ENCODE data around the gene ID1.
A peak's percentile ranks its signal among the peaks of the same experiment; 100 is the strongest.
"Not testable (repeated sequence)": the region's sequence is repeated elsewhere in the genome, so short reads cannot be mapped to it uniquely, and the experiment has no call there.

ID1 gene

GRCh38 chr20:31568773-31569162 is 36.3 kb upstream of the ID1 start:
- H3K4me3 ChIP-seq (ENCODE audit: low read length) = no peak overlapping the region
- peaks cover 7% of the 10 kb centered on the region for H3K36me3 ChIP-seq (ENCODE audit: control insufficient read depth, insufficient read depth, low read length)
- no peak overlapping the region for H3K27ac ChIP-seq (ENCODE audit: low read depth, low read length)
- H3K27me3 ChIP-seq (ENCODE audit: control insufficient read depth, insufficient read depth, low read length) = no peaks in the 10 kb centered on the region
- peaks cover 6% of the 10 kb centered on the region for H3K4me1 ChIP-seq (ENCODE audit: control insufficient read depth, insufficient read depth, low read length)
- H3K9ac ChIP-seq (ENCODE audit: low read length) = no peak overlapping the region

DNA sequence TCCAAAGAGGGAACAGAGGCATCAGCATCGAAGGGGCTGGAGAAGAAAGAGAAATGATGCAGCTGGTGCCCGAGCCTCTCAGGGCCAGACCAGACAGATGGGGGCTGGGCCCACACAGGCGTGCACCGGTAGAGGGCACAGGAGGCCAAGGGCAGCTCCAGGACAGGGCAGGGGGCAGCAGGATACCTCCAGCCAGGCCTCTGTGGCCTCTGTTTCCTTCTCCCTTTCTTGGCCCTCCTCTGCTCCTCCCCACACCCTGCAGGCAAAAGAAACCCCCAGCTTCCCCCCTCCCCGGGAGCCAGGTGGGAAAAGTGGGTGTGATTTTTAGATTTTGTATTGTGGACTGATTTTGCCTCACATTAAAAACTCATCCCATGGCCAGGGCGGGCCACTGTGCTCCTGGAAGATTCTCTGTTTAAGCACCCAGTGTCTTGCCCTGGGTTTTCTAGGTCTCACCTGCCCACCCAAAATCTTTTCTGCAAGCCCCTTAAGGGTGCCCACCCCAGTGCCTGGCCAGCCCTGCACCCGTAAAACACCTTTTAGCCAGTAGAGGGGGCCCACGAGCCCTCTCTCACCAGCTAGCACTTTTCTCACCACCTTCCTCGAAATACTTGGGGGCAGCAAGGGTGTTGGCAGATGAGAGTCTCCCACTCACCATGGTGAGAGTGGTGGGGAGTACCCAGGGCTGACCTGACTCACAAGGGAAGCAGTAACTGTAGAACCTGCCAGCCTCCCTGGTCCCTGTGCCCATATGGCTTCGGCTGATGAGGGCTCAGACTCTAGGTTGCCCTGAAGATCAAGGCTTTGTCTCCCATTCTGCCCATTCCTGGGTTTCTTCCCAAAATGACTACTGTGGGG is 35.7 kb upstream of the ID1 start:
- Histone ChIP-seq H3K4me3 (ENCODE audit: low read length) (no peak overlapping the region), H3K36me3 (ENCODE audit: control insufficient read depth, insufficient read depth, low read length) (peaks cover 7% of the 10 kb centered on the region), H3K27ac (ENCODE audit: low read depth, low read length) (peak overlapping the region; percentile 46), H3K9ac (ENCODE audit: low read length) (no peak overlapping the region), H3K27me3 (ENCODE audit: control insufficient read depth, insufficient read depth, low read length) (no peaks in the 10 kb centered on the region), H3K4me1 (ENCODE audit: control insufficient read depth, insufficient read depth, low read length) (peaks cover 6% of the 10 kb centered on the region)

GRCh38 chr20:31570021-31570463 is 35.0 kb upstream of the ID1 start:
- no peak overlapping the region for H3K4me3 ChIP-seq (ENCODE audit: low read length)
- no peak overlapping the region for H3K27ac ChIP-seq (ENCODE audit: low read depth, low read length)
- no peaks in the 10 kb centered on the region for H3K27me3 ChIP-seq (ENCODE audit: control insufficient read depth, insufficient read depth, low read length)
- H3K36me3 ChIP-seq (ENCODE audit: control insufficient read depth, insufficient read depth, low read length) = peaks cover 7% of the 10 kb centered on the region
- peaks cover 6% of the 10 kb centered on the region for H3K4me1 ChIP-seq (ENCODE audit: control insufficient read depth, insufficient read depth, low read length)
- no peak overlapping the region for H3K9ac ChIP-seq (ENCODE audit: low read length)

DNA sequence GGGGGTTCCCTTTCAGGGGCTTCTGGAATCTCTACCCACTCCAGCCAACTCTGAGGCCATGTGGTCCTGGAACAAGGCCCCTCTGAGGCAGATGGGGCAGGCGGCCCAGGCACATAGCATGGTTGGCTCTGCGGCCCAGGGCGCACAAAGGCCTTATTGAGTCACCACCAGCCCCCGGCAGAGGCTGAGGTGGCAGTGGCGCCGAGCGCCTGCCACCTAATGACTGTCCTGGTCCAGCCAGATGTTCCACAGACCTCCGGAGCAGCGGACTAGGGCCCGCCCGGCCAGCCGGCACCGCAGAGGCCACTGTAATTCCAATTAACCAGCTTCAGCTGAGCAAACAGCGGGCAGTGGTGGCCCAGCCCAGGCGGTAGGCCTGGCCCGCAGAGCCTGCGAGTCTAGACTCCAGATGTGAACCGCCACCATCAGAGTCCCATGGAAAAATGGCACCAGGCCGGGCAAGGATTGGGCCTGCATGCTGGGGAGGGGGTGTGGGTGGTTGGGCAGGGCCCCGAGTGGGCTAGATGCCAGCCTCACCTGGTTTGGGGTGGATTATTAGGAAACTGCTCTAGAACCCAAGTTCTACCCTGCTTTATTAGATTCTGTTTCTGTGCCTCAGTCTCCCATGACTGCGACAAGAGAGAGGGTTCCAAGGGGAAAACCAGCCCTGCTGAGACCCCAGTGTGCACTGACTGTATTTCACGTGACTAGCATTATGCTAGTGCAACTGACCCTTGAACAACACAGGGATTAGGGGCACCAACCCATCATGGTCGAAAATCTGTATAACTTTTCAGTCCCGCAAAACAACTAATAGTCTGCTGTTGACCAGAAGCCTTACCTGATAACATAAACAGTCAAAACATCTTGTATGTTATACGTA is 34.1 kb upstream of the ID1 start:
- Histone ChIP-seq H3K36me3 (ENCODE audit: control insufficient read depth, insufficient read depth, low read length) (peaks cover 7% of the 10 kb centered on the region), H3K27me3 (ENCODE audit: control insufficient read depth, insufficient read depth, low read length) (no peaks in the 10 kb centered on the region), H3K4me1 (ENCODE audit: control insufficient read depth, insufficient read depth, low read length) (peaks cover 6% of the 10 kb centered on the region), H3K27ac (ENCODE audit: low read depth, low read length) (peak overlapping the region; percentile 62), H3K9ac (ENCODE audit: low read length) (no peak overlapping the region), H3K4me3 (ENCODE audit: low read length) (no peak overlapping the region)

- Histone ChIP-seq H3K36me3 (ENCODE audit: control insufficient read depth, insufficient read depth, low read length) (peaks cover 4% of the 10 kb centered on the region), H3K27me3 (ENCODE audit: control insufficient read depth, insufficient read depth, low read length) (no peaks in the 10 kb centered on the region), H3K9ac (ENCODE audit: low read length) (peak overlapping the region; percentile 70), H3K4me3 (ENCODE audit: low read length) (peak overlapping the region; percentile 63), H3K27ac (ENCODE audit: low read depth, low read length) (peak overlapping the region; percentile 85), H3K4me1 (ENCODE audit: control insufficient read depth, insufficient read depth, low read length) (peaks cover 6% of the 10 kb centered on the region)
Observed at GRCh38 chr20:31572042-31572700, 32.9 kb upstream of the ID1 start.

DNA sequence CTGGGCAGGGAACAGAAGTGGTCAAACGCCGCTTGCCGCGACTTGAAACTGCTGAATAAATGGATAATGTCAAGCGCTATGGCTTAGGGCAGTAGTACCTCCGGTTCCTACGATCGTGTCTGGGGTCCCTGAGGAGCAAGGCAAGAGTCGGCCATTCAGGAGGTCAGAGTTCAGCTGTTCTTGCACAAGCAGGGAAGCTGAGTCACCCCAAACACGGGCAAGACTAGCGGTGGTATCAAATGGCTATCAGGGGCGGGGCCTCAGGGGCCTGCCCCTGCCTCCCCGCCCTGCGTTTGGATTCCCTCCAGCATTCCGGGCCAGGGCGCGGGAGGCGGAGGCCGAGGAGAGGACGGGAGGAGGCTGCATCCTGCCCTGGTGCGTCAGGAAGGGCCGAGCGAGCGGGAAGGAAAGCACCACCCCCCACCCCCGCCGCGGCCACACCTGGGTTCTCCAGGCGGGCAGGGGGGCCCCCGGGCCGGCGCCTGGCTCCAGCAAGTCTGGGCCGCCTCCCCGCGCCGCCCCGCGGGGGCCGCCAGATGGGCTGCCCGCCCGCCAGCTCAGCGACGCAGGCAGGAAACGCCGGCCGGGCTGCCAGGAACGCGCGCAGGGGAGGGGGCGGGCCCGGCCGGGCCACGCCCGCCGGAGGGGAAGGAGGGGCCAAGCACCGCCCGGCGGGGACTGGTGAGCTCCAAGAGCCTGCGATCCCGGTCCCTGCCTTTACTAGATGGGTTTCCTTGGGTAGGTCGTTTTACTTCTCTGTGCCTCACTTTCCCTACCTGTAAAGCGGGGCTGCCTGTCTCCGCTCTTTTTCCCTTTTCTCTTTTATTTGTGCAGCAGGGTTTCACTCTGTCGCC is 32.2 kb upstream of the ID1 start:
- Histone ChIP-seq H3K36me3 (ENCODE audit: control insufficient read depth, insufficient read depth, low read length) (no peaks in the 10 kb centered on the region), H3K27me3 (ENCODE audit: control insufficient read depth, insufficient read depth, low read length) (no peaks in the 10 kb centered on the region), H3K4me1 (ENCODE audit: control insufficient read depth, insufficient read depth, low read length) (peaks cover 6% of the 10 kb centered on the region), H3K9ac (ENCODE audit: low read length) (peak overlapping the region; percentile 70), H3K4me3 (ENCODE audit: low read length) (peak overlapping the region; percentile 72), H3K27ac (ENCODE audit: low read depth, low read length) (peak overlapping the region; percentile 85)

- peaks cover 6% of the 10 kb centered on the region for H3K4me1 ChIP-seq (ENCODE audit: control insufficient read depth, insufficient read depth, low read length)
- H3K9ac ChIP-seq (ENCODE audit: low read length) = peak overlapping the region; percentile 55
- no peaks in the 10 kb centered on the region for H3K36me3 ChIP-seq (ENCODE audit: control insufficient read depth, insufficient read depth, low read length)
- peak overlapping the region; percentile 59 for H3K27ac ChIP-seq (ENCODE audit: low read depth, low read length)
- H3K4me3 ChIP-seq (ENCODE audit: low read length) = peak overlapping the region; percentile 72
- H3K27me3 ChIP-seq (ENCODE audit: control insufficient read depth, insufficient read depth, low read length) = no peaks in the 10 kb centered on the region
Observed at GRCh38 chr20:31573555-31574321, 31.4 kb upstream of the ID1 start.

GRCh38 chr20:31574986-31575385 is 30.1 kb upstream of the ID1 start:
- not testable (repeated sequence) for H3K9ac ChIP-seq (ENCODE audit: low read length); H3K27ac ChIP-seq (ENCODE audit: low read depth, low read length); H3K27me3 ChIP-seq (ENCODE audit: control insufficient read depth, insufficient read depth, low read length); H3K4me1 ChIP-seq (ENCODE audit: control insufficient read depth, insufficient read depth, low read length); H3K36me3 ChIP-seq (ENCODE audit: control insufficient read depth, insufficient read depth, low read length); H3K4me3 ChIP-seq (ENCODE audit: low read length)

GRCh38 chr20:31576751-31577150 is 28.3 kb upstream of the ID1 start:
- no peaks in the 10 kb centered on the region for H3K36me3 ChIP-seq (ENCODE audit: control insufficient read depth, insufficient read depth, low read length)
- peaks cover 6% of the 10 kb centered on the region for H3K4me1 ChIP-seq (ENCODE audit: control insufficient read depth, insufficient read depth, low read length)
- H3K9ac ChIP-seq (ENCODE audit: low read length) = no peak overlapping the region
- H3K27me3 ChIP-seq (ENCODE audit: control insufficient read depth, insufficient read depth, low read length) = no peaks in the 10 kb centered on the region
- no peak overlapping the region for H3K4me3 ChIP-seq (ENCODE audit: low read length)
- H3K27ac ChIP-seq (ENCODE audit: low read depth, low read length) = no peak overlapping the region

DNA sequence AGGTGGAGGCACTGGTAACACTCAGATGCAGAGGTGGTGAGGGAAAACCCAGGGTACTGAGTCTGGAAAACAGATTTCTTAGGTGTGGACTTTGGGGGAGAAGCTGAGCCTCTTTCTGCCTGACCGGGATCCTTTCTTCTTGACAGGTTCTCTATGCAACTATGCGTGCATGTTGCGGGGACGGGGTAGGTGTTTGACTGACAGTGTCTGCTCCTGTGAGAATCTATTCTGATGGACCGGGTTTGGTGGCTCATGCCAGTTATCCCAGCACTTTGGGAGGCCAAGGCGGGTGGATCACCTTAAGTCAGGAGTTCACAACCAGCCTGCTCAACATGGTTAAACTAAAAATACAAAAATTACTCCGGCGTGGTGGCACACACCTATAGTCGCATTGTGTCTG is 27.9 kb upstream of the ID1 start:
- no peaks in the 10 kb centered on the region for H3K36me3 ChIP-seq (ENCODE audit: control insufficient read depth, insufficient read depth, low read length)
- no peak overlapping the region for H3K9ac ChIP-seq (ENCODE audit: low read length)
- no peak overlapping the region for H3K27ac ChIP-seq (ENCODE audit: low read depth, low read length)
- H3K27me3 ChIP-seq (ENCODE audit: control insufficient read depth, insufficient read depth, low read length) = no peaks in the 10 kb centered on the region
- no peak overlapping the region for H3K4me3 ChIP-seq (ENCODE audit: low read length)
- peaks cover 6% of the 10 kb centered on the region for H3K4me1 ChIP-seq (ENCODE audit: control insufficient read depth, insufficient read depth, low read length)

GRCh38 chr20:31578448-31579138 is 26.5 kb upstream of the ID1 start:
- Histone ChIP-seq H3K4me3 (ENCODE audit: low read length) (no peak overlapping the region), H3K9ac (ENCODE audit: low read length) (no peak overlapping the region), H3K27me3 (ENCODE audit: control insufficient read depth, insufficient read depth, low read length) (no peaks in the 10 kb centered on the region), H3K27ac (ENCODE audit: low read depth, low read length) (no peak overlapping the region), H3K36me3 (ENCODE audit: control insufficient read depth, insufficient read depth, low read length) (no peaks in the 10 kb centered on the region), H3K4me1 (ENCODE audit: control insufficient read depth, insufficient read depth, low read length) (peaks cover 2% of the 10 kb centered on the region)

Data from rectal smooth muscle tissue (tissue), 1 donor.